Measurements from ENCODE around the gene ZNF280D.

DNA sequence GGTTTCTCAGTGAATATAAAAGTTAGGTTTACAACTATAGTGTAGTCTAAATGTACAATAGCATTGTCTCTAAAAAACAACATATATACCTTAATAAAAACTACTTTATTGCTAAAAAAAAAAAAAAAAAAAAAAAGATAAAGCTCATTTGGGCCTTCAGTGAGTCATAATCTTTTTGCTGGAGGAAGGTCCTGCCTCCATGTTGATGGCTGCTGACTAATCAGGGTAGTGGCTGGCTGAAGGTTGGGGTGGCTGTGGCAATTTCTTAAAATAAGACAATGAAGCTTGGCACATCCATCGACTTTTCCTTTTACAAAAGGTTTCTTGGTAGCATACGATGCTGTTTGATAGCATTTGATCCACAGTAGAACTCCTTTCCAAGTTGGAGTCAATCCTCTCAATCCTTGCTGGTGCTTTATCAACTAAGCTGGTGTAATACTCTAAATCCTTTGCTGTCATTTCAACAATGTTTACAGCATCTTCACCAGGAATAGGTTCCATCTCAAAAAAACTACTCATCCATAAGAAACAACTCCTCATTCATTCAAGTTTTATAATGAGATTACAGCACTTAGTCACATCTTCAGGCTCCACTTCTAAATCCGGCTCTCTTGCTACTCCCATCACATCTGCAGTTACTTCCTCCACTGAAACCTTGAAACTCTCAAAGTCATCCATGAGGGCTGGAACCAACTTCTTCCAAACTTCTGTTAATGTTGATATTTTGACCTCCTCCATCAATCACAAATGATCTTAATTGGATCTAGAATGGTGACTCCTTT is 13.3 kb downstream of the ZNF280D start:
- TF ChIP-seq, protein P1, sequence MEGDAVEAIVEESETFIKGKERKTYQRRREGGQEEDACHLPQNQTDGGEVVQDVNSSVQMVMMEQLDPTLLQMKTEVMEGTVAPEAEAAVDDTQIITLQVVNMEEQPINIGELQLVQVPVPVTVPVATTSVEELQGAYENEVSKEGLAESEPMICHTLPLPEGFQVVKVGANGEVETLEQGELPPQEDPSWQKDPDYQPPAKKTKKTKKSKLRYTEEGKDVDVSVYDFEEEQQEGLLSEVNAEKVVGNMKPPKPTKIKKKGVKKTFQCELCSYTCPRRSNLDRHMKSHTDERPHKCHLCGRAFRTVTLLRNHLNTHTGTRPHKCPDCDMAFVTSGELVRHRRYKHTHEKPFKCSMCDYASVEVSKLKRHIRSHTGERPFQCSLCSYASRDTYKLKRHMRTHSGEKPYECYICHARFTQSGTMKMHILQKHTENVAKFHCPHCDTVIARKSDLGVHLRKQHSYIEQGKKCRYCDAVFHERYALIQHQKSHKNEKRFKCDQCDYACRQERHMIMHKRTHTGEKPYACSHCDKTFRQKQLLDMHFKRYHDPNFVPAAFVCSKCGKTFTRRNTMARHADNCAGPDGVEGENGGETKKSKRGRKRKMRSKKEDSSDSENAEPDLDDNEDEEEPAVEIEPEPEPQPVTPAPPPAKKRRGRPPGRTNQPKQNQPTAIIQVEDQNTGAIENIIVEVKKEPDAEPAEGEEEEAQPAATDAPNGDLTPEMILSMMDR (conservative IDR thresholded peaks at IDR 0.05 in 1 of 2, IDR thresholded peaks at IDR 0.05 in 1 of 2; ENCODE audit: extremely low read depth in 1 of 2, insufficient read depth in 1 of 2, low read depth in 1 of 2, low read length in 2 of 2), result no peak
- TF ChIP-seq EZH2 (IDR thresholded peaks at IDR 0.05; ENCODE audit: borderline replicate concordance, low read length), result no peak

All from mammary epithelial cell (primary cell).